SK-N-SH treated with all-trans-retinoic acid at 6 μM for 48 hours (cell line): ENCODE results near the gene ASCC3.

Experiments used
- ATAC-seq: fragments of 200-7000 bp; cut with Tn5 transposase; 3 replicates; pipeline ENCODE4 v1.9.1; 2020; ENCODE audit warnings: mild to moderate bottlenecking, moderate library complexity
- ARNTL ChIP-seq: fragments of 450-650 bp; formaldehyde crosslinking; IDR thresholded peaks from 2 replicates; pipeline ENCODE4 v1.5.0; 2020; ENCODE audit warnings: low read depth, mild to moderate bottlenecking, moderate library complexity, borderline replicate concordance
- BACH2 ChIP-seq: fragments of 250-450 bp; sonication (Bioruptor Pico); IDR thresholded peaks from 2 replicates; pipeline ENCODE4 v1.9.0; 2021; ENCODE audit warnings: mild to moderate bottlenecking, borderline replicate concordance
- CSDC2 ChIP-seq: fragments of 250-450 bp; sonication (Bioruptor Pico); IDR thresholded peaks from 2 replicates; pipeline ENCODE4 v1.5.0; 2020; ENCODE audit warnings: mild to moderate bottlenecking, moderate library complexity
- ESRRG ChIP-seq: fragments of 250-450 bp; sonication (Bioruptor Pico); IDR thresholded peaks from 2 replicates; pipeline ENCODE4 v1.6.1; 2021; ENCODE audit warnings: mild to moderate bottlenecking
- GLIS3 ChIP-seq: fragments of 250-450 bp; sonication (Bioruptor Pico); IDR thresholded peaks from 2 replicates; pipeline ENCODE4 v1.5.0; 2020; ENCODE audit warnings: mild to moderate bottlenecking, moderate library complexity
- ISL1 ChIP-seq: fragments of 250-450 bp; sonication (Bioruptor Pico); IDR thresholded peaks from 2 replicates; pipeline ENCODE4 v2.1.2; 2022; ENCODE audit warnings: mild to moderate bottlenecking, moderate library complexity
- OSR1 ChIP-seq: fragments of 250-450 bp; sonication (Bioruptor Pico); IDR thresholded peaks from 2 replicates; pipeline ENCODE4 v1.8.0; 2022; ENCODE audit warnings: moderate library complexity, mild to moderate bottlenecking, inconsistent platforms
- PPARA ChIP-seq: fragments of 250-450 bp; sonication (Bioruptor Pico); IDR thresholded peaks from 2 replicates; pipeline ENCODE4 v1.5.0; 2020; ENCODE audit warnings: mild to moderate bottlenecking, borderline replicate concordance
- RARB ChIP-seq: fragments of 250-450 bp; sonication (Bioruptor Pico); IDR thresholded peaks from 2 replicates; pipeline ENCODE4 v1.8.0; 2021; ENCODE audit warnings: mild to moderate bottlenecking, moderate library complexity
- SNAI2 ChIP-seq: fragments of 250-450 bp; sonication (Bioruptor Pico); IDR thresholded peaks from 2 replicates; pipeline ENCODE4 v1.5.0; 2020; ENCODE audit warnings: mild to moderate bottlenecking, moderate library complexity
- TOX ChIP-seq: fragments of 250-450 bp; sonication (Bioruptor Pico); IDR thresholded peaks from 2 replicates; pipeline ENCODE4 v1.8.0; 2021; ENCODE audit warnings: mild to moderate bottlenecking, moderate library complexity, borderline replicate concordance
- ZC3H10 ChIP-seq: fragments of 250-450 bp; sonication (Bioruptor Pico); IDR thresholded peaks from 2 replicates; pipeline ENCODE4 v1.5.1; 2021; ENCODE audit warnings: mild to moderate bottlenecking, moderate library complexity
- ZFP3 ChIP-seq: fragments of 250-450 bp; sonication (Bioruptor Pico); IDR thresholded peaks from 2 replicates; pipeline ENCODE4 v1.5.0; 2020; ENCODE audit warnings: mild to moderate bottlenecking, moderate library complexity
- ZFP30 ChIP-seq: fragments of 450-650 bp; formaldehyde crosslinking; IDR thresholded peaks from 2 replicates; pipeline ENCODE4 v1.5.0; 2022; ENCODE audit warnings: mild to moderate bottlenecking, moderate library complexity
- ZNF70 ChIP-seq: fragments of 450-650 bp; formaldehyde crosslinking; IDR thresholded peaks from 2 replicates; pipeline ENCODE4 v1.5.0; 2020; ENCODE audit warnings: mild to moderate bottlenecking, moderate library complexity
- ZNF8 ChIP-seq: fragments of 450-650 bp; formaldehyde crosslinking; IDR thresholded peaks from 2 replicates; pipeline ENCODE4 v1.5.0; 2020; ENCODE audit warnings: mild to moderate bottlenecking, moderate library complexity
- TF ChIP-seq, protein P1 (sequence below): fragments of 250-450 bp; sonication (Bioruptor Pico); IDR thresholded peaks from 2 replicates; pipeline ENCODE4 v1.8.0; 2020; ENCODE audit warnings: mild to moderate bottlenecking, moderate library complexity, borderline replicate concordance
- TF ChIP-seq, protein P2 (sequence below): fragments of 250-450 bp; sonication (Bioruptor Pico); IDR thresholded peaks from 2 replicates; pipeline ENCODE4 v1.5.1; 2020; ENCODE audit warnings: low read depth, mild to moderate bottlenecking, moderate library complexity
- TF ChIP-seq, protein P3 (sequence below): fragments of 250-450 bp; sonication (Bioruptor Pico); IDR thresholded peaks from 2 replicates; pipeline ENCODE4 v1.8.0; 2021; ENCODE audit warnings: low read depth, mild to moderate bottlenecking, moderate library complexity, borderline replicate concordance

ASCC3 gene

DNA sequence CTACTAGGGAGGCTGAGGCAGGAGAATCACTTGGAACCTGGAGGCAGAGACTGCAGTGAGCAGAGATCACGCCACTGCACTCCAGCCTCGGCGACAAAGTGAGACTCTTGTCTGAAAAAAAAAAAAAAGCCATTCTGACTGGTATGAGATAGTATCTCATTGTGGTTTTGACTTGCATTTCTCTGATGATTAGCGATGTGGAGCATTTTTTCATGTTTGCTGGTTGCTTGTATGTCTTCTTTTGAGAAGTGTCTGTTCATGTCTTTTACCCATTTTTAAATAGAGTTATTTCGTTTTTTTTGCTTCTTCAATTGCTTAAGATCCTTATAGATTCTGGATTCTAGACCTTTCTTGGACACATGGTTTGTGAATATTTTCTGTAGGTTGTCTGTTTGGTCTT, 312.9 kb downstream of the ASCC3 start:
- no peak for TF ChIP-seq GLIS3 (CRISPR knock-in tag)
- TF ChIP-seq OSR1 = no peak
- TF ChIP-seq BACH2 (CRISPR knock-in tag) = no peak
- no peak for TF ChIP-seq RARB (CRISPR knock-in tag)
- no peak for TF ChIP-seq ZFP3
- TF ChIP-seq ISL1 (CRISPR knock-in tag) = no peak
- TF ChIP-seq PPARA = no peak
- no peak for TF ChIP-seq ZNF8 (CRISPR knock-in tag)
- no peak for TF ChIP-seq ZNF70 (CRISPR knock-in tag)
- ATAC-seq = no peak

DNA sequence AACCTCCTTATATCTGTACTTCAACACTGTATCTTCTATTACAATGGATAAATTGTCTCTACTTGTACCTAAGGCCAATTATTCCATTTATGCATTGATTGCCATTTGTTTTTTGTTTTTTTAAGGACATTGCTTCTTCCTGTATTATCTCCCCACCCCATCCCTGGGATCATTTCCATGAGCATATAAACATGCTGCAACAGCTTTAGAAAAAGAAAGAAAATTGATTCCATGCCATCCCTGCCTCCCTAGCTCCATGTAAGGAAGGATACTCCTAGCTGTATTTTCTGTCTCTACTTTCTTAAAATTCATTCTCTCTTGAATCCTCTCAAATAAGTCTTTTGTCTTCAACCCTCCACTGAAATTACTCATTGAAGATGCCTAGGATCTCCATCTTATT, 314.6 kb downstream of the ASCC3 start:
- TF ChIP-seq SNAI2 = no peak
- no peak for ATAC-seq

DNA sequence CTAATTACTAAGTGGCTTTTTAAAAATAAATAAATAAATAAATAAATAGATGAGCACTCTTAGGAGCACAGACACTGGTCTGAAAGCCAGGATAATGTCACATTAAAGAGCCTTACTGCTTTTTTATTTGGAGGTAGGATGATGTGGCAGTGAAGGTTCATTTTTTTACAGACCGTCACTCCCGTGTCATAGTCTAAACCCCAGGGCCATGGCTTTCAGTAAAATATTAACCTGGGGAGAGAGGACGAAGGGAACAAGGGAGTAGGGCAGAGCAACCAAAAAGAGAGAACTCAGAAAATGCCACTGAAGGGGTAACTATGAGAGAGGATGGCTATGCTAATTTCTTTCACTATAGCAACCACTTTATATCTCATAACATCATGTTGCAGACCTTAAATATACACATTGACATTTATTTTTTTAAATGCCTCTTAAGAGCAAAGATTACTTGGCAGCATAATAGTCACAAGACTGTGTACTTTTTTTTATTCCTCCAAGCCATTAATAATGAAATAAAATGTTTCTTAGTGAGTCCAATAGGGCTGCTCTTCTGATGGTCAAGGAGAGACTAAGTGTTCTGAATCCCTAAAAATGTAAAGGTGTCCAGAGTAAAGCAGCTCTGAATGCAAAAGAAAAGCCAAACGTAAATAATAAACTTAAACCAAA, 315.6 kb downstream of the ASCC3 start:
- ATAC-seq = no peak
- no peak for TF ChIP-seq ZC3H10
- TF ChIP-seq ARNTL = no peak
- TF ChIP-seq ZFP30 (CRISPR knock-in tag) = no peak
- TF ChIP-seq ESRRG = no peak
- no peak for TF ChIP-seq TOX (CRISPR knock-in tag)
- TF ChIP-seq OSR1 = no peak

DNA sequence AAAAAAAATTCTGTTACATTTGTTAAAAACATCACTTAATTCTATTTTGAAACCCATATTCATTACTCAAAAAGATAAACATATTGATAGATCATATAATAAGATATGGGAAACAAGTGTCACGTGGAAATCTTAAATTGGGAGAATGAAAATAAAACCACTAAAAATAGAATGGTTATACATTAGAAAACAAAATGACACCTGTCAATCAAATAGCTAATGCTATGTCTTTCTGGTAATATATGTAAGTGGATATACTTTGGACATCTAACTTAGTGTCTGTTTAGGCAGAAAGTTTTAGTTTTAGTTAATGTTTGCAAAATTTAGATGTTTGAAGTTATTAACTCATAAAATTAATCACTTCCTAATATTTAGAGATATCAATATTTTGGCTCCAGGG, 321.3 kb downstream of the ASCC3 start:
- no peak for TF ChIP-seq PPARA
- no peak for TF ChIP-seq ZFP30 (CRISPR knock-in tag)
- TF ChIP-seq, all 23 proteins: peak for 0

DNA sequence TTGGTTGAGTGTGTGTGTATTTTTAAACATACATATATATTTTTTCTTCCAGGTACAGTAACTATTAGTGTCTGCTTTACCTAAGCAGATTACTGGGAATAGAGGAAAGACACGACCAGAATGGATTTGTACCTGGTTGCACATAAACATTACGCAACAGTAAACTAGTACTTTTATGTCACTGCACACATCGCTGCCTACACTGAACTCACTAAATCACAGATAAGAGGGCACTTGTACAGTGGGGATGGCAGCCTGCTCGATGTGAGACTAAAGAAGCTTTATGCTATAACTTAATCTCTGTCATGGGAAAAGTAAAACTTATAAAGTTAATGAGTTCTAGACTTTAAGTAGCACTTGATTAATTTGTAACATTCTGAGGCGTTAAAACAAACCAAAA, 326.9 kb downstream of the ASCC3 start:
- ATAC-seq = no peak
- TF ChIP-seq ZFP30 (CRISPR knock-in tag) (no peak), ISL1 (CRISPR knock-in tag) (no peak), ZFP3 (no peak)

More for the DNA sequence above, 321.3 kb downstream of the ASCC3 start:
- ATAC-seq = no peak

DNA sequence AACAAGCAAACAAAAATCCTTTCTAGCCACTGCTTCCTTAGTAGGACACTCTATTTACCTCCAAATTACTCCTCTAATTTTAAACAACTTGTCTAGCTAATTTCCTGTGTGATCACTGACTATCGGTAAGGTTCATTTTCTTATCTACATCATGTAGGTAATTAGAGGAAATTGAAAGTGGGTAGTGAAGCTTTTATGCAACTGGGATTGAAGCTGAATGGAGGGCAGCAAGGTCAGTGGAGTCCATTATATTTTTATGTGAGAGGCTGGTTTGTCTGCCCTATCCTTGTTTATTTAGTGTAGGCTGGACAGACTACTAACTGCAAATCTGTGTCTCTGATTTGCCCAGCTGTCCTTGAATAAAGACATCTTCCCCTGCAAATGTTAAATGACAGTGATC, 327.9 kb downstream of the ASCC3 start:
- TF ChIP-seq, protein P1, sequence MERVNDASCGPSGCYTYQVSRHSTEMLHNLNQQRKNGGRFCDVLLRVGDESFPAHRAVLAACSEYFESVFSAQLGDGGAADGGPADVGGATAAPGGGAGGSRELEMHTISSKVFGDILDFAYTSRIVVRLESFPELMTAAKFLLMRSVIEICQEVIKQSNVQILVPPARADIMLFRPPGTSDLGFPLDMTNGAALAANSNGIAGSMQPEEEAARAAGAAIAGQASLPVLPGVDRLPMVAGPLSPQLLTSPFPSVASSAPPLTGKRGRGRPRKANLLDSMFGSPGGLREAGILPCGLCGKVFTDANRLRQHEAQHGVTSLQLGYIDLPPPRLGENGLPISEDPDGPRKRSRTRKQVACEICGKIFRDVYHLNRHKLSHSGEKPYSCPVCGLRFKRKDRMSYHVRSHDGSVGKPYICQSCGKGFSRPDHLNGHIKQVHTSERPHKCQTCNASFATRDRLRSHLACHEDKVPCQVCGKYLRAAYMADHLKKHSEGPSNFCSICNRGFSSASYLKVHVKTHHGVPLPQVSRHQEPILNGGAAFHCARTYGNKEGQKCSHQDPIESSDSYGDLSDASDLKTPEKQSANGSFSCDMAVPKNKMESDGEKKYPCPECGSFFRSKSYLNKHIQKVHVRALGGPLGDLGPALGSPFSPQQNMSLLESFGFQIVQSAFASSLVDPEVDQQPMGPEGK (CRISPR knock-in tag) = no peak
- TF ChIP-seq RARB (CRISPR knock-in tag) (no peak), ZNF70 (CRISPR knock-in tag) (no peak), CSDC2 (no peak), ZFP30 (CRISPR knock-in tag) (no peak), GLIS3 (CRISPR knock-in tag) (no peak)
- TF ChIP-seq, protein P2, sequence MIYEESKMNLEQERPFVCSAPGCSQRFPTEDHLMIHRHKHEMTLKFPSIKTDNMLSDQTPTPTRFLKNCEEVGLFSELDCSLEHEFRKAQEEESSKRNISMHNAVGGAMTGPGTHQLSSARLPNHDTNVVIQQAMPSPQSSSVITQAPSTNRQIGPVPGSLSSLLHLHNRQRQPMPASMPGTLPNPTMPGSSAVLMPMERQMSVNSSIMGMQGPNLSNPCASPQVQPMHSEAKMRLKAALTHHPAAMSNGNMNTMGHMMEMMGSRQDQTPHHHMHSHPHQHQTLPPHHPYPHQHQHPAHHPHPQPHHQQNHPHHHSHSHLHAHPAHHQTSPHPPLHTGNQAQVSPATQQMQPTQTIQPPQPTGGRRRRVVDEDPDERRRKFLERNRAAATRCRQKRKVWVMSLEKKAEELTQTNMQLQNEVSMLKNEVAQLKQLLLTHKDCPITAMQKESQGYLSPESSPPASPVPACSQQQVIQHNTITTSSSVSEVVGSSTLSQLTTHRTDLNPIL (CRISPR knock-in tag) = no peak
- TF ChIP-seq, protein P3, sequence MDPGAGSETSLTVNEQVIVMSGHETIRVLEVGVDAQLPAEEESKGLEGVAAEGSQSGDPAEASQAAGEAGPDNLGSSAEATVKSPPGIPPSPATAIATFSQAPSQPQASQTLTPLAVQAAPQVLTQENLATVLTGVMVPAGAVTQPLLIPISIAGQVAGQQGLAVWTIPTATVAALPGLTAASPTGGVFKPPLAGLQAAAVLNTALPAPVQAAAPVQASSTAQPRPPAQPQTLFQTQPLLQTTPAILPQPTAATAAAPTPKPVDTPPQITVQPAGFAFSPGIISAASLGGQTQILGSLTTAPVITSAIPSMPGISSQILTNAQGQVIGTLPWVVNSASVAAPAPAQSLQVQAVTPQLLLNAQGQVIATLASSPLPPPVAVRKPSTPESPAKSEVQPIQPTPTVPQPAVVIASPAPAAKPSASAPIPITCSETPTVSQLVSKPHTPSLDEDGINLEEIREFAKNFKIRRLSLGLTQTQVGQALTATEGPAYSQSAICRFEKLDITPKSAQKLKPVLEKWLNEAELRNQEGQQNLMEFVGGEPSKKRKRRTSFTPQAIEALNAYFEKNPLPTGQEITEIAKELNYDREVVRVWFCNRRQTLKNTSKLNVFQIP (CRISPR knock-in tag) = no peak
- ATAC-seq = no peak

DNA sequence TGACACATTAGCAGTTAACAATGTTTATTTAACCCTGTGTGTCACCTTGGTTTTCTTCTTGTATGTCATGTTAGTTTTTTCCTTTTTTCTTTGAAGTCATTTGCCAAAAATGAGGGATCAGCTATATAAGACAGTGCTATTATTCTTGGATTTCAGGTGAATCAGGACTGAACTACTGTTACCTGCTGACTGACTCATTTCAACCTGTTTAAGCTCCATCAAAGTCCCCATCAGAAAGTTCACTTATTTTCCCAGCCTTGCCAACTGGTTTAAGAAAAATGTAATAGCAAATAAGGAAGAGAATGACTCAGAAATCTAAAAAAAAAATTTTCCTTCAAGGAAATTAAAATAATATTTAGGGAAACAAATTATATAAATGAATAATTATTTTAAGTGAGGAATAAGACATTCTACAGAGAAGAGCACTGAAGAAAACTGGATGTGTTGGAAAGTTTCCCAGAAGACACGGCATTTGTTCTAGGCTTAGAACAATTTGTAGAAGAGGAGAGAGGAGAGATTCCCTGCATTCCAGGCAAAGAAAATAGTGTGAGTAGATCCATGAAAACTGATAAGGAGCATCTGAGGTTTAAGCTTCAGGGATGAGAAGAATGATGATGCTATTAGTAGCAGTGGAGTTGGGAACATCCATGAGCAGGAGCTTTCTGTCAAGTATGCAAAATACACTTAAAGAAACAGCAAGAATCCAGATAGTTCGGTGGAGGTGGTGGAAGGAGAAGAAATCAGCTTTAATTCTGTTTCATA, 331.5 kb downstream of the ASCC3 start:
- TF ChIP-seq ESRRG (0 out of 2 replicates have a peak, but pooled peaks have one; percentile 42), RARB (CRISPR knock-in tag) (no peak), ZC3H10 (no peak), ISL1 (CRISPR knock-in tag) (peak; percentile 87), PPARA (no peak), CSDC2 (peak; percentile 79; the same call in 1 of the 2 replicates)
- TF ChIP-seq, protein P2 (CRISPR knock-in tag) = peak; percentile 32; the same call in 1 of the 2 replicates
- ATAC-seq = peak; percentile 90
